Neural progenitor cell (in vitro differentiated cells): Measurements from ENCODE around the gene ZFAND3. TPM values are rescaled to one million over a fixed set of nuclear protein-coding genes. Genes with fewer than 3 reads are reported as not detected.

Experiments used
- DNase-seq: peaks from one replicate; pipeline ENCODE4 v3.0.0-alpha.2; 2016; ENCODE audit warnings: low spot score
- H2AFZ ChIP-seq: fragments of 200-600 bp; sonication (generic); replicated peaks from 2 replicates; pipeline ENCODE4 v1.6.1; 2016; ENCODE audit warnings: antibody characterized with exemption
- H3F3A ChIP-seq: fragments of 200-600 bp; sonication (generic); 2 replicates; pipeline ENCODE4 v1.6.1; 2016; ENCODE audit warnings: antibody characterized with exemption, low read depth
- H3K27ac ChIP-seq: fragments of 200-600 bp; sonication (generic); 2 replicates; pipeline ENCODE4 v1.5.1; 2016; ENCODE audit warnings: mild to moderate bottlenecking
- H3K27me3 ChIP-seq: fragments of 200-600 bp; sonication (generic); 2 replicates; pipeline ENCODE4 v1.6.1; 2016; ENCODE audit warnings: mild to moderate bottlenecking, moderate library complexity
- H3K36me3 ChIP-seq: fragments of 200-600 bp; sonication (generic); 2 replicates; pipeline ENCODE4 v1.5.1; 2016
- H3K4me1 ChIP-seq: fragments of 200-600 bp; sonication (generic); 2 replicates; pipeline ENCODE4 v1.6.1; 2016; ENCODE audit warnings: mixed run types
- H3K4me2 ChIP-seq: fragments of 200-600 bp; sonication (generic); 2 replicates; pipeline ENCODE4 v1.6.1; 2016
- H3K4me3 ChIP-seq: fragments of 200-600 bp; sonication (generic); 2 replicates; pipeline ENCODE4 v1.5.1; 2016
- H3K79me2 ChIP-seq: fragments of 200-600 bp; sonication (generic); 2 replicates; pipeline ENCODE4 v1.6.1; 2016; ENCODE audit warnings: low read depth
- H3K9ac ChIP-seq: fragments of 200-600 bp; sonication (generic); 2 replicates; pipeline ENCODE4 v1.6.1; 2016
- H3K9me3 ChIP-seq: fragments of 200-600 bp; sonication (generic); 2 replicates; pipeline ENCODE4 v1.5.1; 2016; ENCODE audit warnings: low read depth
- H4K20me1 ChIP-seq: fragments of 200-600 bp; sonication (generic); 2 replicates; pipeline ENCODE4 v1.6.1; 2016; ENCODE audit warnings: low read depth
- H3K27ac Mint-ChIP-seq: 3 replicates; pipeline ENCODE4 v1.8.0; 2021; ENCODE audit warnings: mixed read lengths
- H3K27me3 Mint-ChIP-seq: 2 replicates; pipeline ENCODE4 v1.8.0; 2022; ENCODE audit warnings: low read depth, mild to moderate bottlenecking, inconsistent platforms, moderate library complexity, mixed read lengths; ENCODE audit not compliant: insufficient read depth
- H3K36me3 Mint-ChIP-seq: 3 replicates; pipeline ENCODE4 v1.8.0; 2021; ENCODE audit warnings: mixed read lengths
- H3K4me1 Mint-ChIP-seq: 3 replicates; pipeline ENCODE4 v1.8.0; 2021; ENCODE audit warnings: mixed read lengths
- H3K4me3 Mint-ChIP-seq: 3 replicates; pipeline ENCODE4 v1.8.0; 2021; ENCODE audit warnings: mild to moderate bottlenecking, moderate library complexity, mixed read lengths
- H3K9me3 Mint-ChIP-seq: 3 replicates; pipeline ENCODE4 v1.8.0; 2020; ENCODE audit warnings: mixed read lengths
- EZH2 ChIP-seq: fragments of 200-600 bp; sonication (generic); IDR thresholded peaks from 2 replicates; pipeline ENCODE4 v1.6.1; 2017; ENCODE audit warnings: antibody characterized with exemption, mild to moderate bottlenecking, moderate library complexity
- EZH2phosphoT487 ChIP-seq: fragments of 200-600 bp; sonication (generic); IDR thresholded peaks from 2 replicates; pipeline ENCODE4 v1.6.1; 2017; ENCODE audit warnings: antibody characterized with exemption
- total RNA-seq: library from RNA; depleted of rRNA; stranded (reverse); fragments of >200 nt; gene quantifications from 2 replicates; pipeline ENCODE4 v1.2.3, GENCODE V29; 2015; ENCODE audit warnings: low replicate concordance
- TF ChIP-seq, protein P1 (sequence below): fragments of 200-600 bp; sonication (generic); IDR thresholded peaks from 2 replicates; pipeline ENCODE4 v1.5.1; 2017; ENCODE audit warnings: antibody characterized with exemption, mild to moderate bottlenecking

ZFAND3 gene
- total RNA-seq, 1 donor from 2014 or later = 24.3 TPM

DNA sequence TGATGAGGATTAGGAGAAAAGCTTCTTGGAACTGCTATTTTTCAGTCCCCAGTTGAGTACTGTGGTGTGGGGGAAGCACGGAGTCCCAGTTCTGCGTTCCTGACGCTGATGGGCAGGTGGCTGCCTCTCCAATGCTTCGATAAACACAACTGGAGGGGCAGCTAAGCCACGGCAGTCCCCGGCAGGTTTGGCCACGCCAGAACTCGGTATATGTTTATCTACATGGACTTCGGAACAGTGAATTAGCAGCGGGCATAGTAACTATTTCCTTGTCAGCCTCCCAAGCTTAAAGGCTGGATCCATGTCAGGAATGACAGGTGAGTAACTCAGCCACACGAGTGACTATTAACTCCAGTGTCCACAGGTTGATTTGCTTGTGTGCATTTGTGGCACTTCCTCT is 354.4 kb downstream of the ZFAND3 start:
- peaks cover 16% of the 10 kb centered on the region for H3F3A ChIP-seq
- H3K4me3 ChIP-seq = no peak overlapping the region
- no peak overlapping the region for H3K27ac Mint-ChIP-seq
- H3K27me3 Mint-ChIP-seq = peaks cover 8% of the 10 kb centered on the region
- H3K9ac ChIP-seq = no peak overlapping the region
- no peak for DNase-seq
- H4K20me1 ChIP-seq = peaks cover 23% of the 10 kb centered on the region
- H3K9me3 ChIP-seq = no peaks in the 10 kb centered on the region
- TF ChIP-seq EZH2 (no peak), EZH2phosphoT487 (no peak)
- TF ChIP-seq, protein P1, sequence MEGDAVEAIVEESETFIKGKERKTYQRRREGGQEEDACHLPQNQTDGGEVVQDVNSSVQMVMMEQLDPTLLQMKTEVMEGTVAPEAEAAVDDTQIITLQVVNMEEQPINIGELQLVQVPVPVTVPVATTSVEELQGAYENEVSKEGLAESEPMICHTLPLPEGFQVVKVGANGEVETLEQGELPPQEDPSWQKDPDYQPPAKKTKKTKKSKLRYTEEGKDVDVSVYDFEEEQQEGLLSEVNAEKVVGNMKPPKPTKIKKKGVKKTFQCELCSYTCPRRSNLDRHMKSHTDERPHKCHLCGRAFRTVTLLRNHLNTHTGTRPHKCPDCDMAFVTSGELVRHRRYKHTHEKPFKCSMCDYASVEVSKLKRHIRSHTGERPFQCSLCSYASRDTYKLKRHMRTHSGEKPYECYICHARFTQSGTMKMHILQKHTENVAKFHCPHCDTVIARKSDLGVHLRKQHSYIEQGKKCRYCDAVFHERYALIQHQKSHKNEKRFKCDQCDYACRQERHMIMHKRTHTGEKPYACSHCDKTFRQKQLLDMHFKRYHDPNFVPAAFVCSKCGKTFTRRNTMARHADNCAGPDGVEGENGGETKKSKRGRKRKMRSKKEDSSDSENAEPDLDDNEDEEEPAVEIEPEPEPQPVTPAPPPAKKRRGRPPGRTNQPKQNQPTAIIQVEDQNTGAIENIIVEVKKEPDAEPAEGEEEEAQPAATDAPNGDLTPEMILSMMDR = no peak
- H3K27ac ChIP-seq = no peak overlapping the region
- no peak overlapping the region for H2AFZ ChIP-seq
- no peaks in the 10 kb centered on the region for H3K27me3 ChIP-seq
- peaks cover 58% of the 10 kb centered on the region for H3K4me1 Mint-ChIP-seq
- no peak overlapping the region for H3K4me3 Mint-ChIP-seq
- H3K9me3 Mint-ChIP-seq = no peaks in the 10 kb centered on the region
- H3K4me1 ChIP-seq = peaks cover 30% of the 10 kb centered on the region
- H3K36me3 ChIP-seq = no peaks in the 10 kb centered on the region
- no peak overlapping the region for H3K4me2 ChIP-seq
- H3K79me2 ChIP-seq = no peaks in the 10 kb centered on the region
- peaks cover 8% of the 10 kb centered on the region for H3K36me3 Mint-ChIP-seq

- peaks cover 16% of the 10 kb centered on the region for H3F3A ChIP-seq
- Mint-ChIP-seq H3K4me1 (peaks cover 61% of the 10 kb centered on the region), H3K27me3 (peaks cover 8% of the 10 kb centered on the region), H3K27ac (no peak overlapping the region), H3K36me3 (peaks cover 8% of the 10 kb centered on the region), H3K4me3 (no peak overlapping the region), H3K9me3 (no peaks in the 10 kb centered on the region)
- no peaks in the 10 kb centered on the region for H3K27me3 ChIP-seq
- H3K36me3 ChIP-seq = no peaks in the 10 kb centered on the region
- no peak overlapping the region for H3K9ac ChIP-seq
- H3K79me2 ChIP-seq = no peaks in the 10 kb centered on the region
- H3K27ac ChIP-seq = no peak overlapping the region
- DNase-seq = no peak
- H2AFZ ChIP-seq = no peak overlapping the region
- H3K4me2 ChIP-seq = no peak overlapping the region
- TF ChIP-seq EZH2 (no peak), EZH2phosphoT487 (no peak)
- TF ChIP-seq, protein P1 = no peak
- H3K4me1 ChIP-seq = peaks cover 30% of the 10 kb centered on the region
- H4K20me1 ChIP-seq = peaks cover 23% of the 10 kb centered on the region
- no peak overlapping the region for H3K4me3 ChIP-seq
- H3K9me3 ChIP-seq = no peaks in the 10 kb centered on the region
Measured at GRCh38 chr6:38174315-38174714, 354.8 kb downstream of the ZFAND3 start.

GRCh38 chr6:38174806-38175495 is 355.4 kb downstream of the ZFAND3 start:
- no peak for DNase-seq
- no peak overlapping the region for H2AFZ ChIP-seq
- peaks cover 13% of the 10 kb centered on the region for H3F3A ChIP-seq
- no peaks in the 10 kb centered on the region for H3K36me3 ChIP-seq
- H3K4me3 ChIP-seq = no peak overlapping the region
- no peaks in the 10 kb centered on the region for H3K27me3 ChIP-seq
- peaks cover 28% of the 10 kb centered on the region for H3K4me1 ChIP-seq
- no peak overlapping the region for H3K27ac Mint-ChIP-seq
- no peak overlapping the region for H3K9ac ChIP-seq
- TF ChIP-seq EZH2phosphoT487 (no peak), EZH2 (no peak)
- TF ChIP-seq, protein P1 = no peak
- peaks cover 19% of the 10 kb centered on the region for H4K20me1 ChIP-seq
- H3K27ac ChIP-seq = no peak overlapping the region
- peaks cover 8% of the 10 kb centered on the region for H3K27me3 Mint-ChIP-seq
- no peak overlapping the region for H3K4me2 ChIP-seq
- H3K36me3 Mint-ChIP-seq = peaks cover 8% of the 10 kb centered on the region
- H3K4me1 Mint-ChIP-seq = peaks cover 62% of the 10 kb centered on the region
- no peaks in the 10 kb centered on the region for H3K79me2 ChIP-seq
- no peaks in the 10 kb centered on the region for H3K9me3 Mint-ChIP-seq
- no peaks in the 10 kb centered on the region for H3K9me3 ChIP-seq
- no peak overlapping the region for H3K4me3 Mint-ChIP-seq
